PC-3 (cell line): Measurements from ENCODE around the gene ARHGAP22. TPM values are rescaled to one million over a fixed set of nuclear protein-coding genes. Genes with fewer than 3 reads are reported as not detected.

Experiments
- ATAC-seq: fragments of 200-7000 bp; cut with Tn5 transposase; 2 replicates; pipeline ENCODE4 v1.9.1; 2020; ENCODE audit warnings: mild to moderate bottlenecking, moderate library complexity
- BruUV-seq: library from RNA; stranded (reverse); fragments of 400-500 nt; replicated peaks from 2 replicates; lab custom pipeline; 2021; lab: Mats Ljungman, UMichigan
- CTCF ChIA-PET: fragments of 300-600 bp; sonication (Branson Sonifier 250); formaldehyde crosslinking; loops from one replicate; lab custom pipeline; 2022; ENCODE audit warnings: antibody characterized with exemption; lab: Charles Lee
- POLR2A ChIA-PET: fragments of 300-600 bp; sonication (Branson Sonifier 250); formaldehyde crosslinking; loops from one replicate; lab custom pipeline; 2022; ENCODE audit warnings: antibody characterized with exemption; ENCODE audit not compliant: unreplicated experiment; lab: Charles Lee
- DNase-seq: peaks from one replicate; pipeline ENCODE4 v3.0.0-alpha.2; 2015
- H2AFZ ChIP-seq: fragments of 300-600 bp; sonication (generic); 2 replicates; pipeline ENCODE4 v1.6.0; 2016; ENCODE audit warnings: antibody characterized with exemption, low read length
- H3F3A ChIP-seq: fragments of 300-600 bp; sonication (generic); one replicate; pipeline ENCODE4 v1.6.0; 2017; ENCODE audit warnings: antibody characterized with exemption, low read length, control low read depth, mild to moderate bottlenecking; ENCODE audit not compliant: unreplicated experiment
- H3K27ac ChIP-seq: fragments of 300-600 bp; sonication (generic); 2 replicates; pipeline ENCODE4 v1.5.1; 2016; ENCODE audit warnings: mild to moderate bottlenecking, low read length
- H3K27me3 ChIP-seq: fragments of 300-600 bp; sonication (generic); 2 replicates; pipeline ENCODE4 v1.6.1; 2016; ENCODE audit warnings: low read length, mixed read lengths
- H3K36me3 ChIP-seq: fragments of 300-600 bp; sonication (generic); 2 replicates; pipeline ENCODE4 v1.6.1; 2016; ENCODE audit warnings: low read depth, mixed run types, low read length, mixed read lengths
- H3K4me1 ChIP-seq: fragments of 300-600 bp; sonication (generic); 2 replicates; pipeline ENCODE4 v1.5.1; 2016; ENCODE audit warnings: low read length; ENCODE audit not compliant: insufficient read depth
- H3K4me2 ChIP-seq: fragments of 300-600 bp; sonication (generic); 2 replicates; pipeline ENCODE4 v1.6.0; 2016; ENCODE audit warnings: low read length
- H3K4me3 ChIP-seq: fragments of 300-600 bp; sonication (generic); 2 replicates; pipeline ENCODE4 v1.5.1; 2016; ENCODE audit warnings: mild to moderate bottlenecking, low read length, mixed read lengths
- H3K79me2 ChIP-seq: fragments of 300-600 bp; sonication (generic); 2 replicates; pipeline ENCODE4 v1.6.1; 2017; ENCODE audit warnings: low read length, mixed read lengths
- H3K9ac ChIP-seq: fragments of 300-600 bp; sonication (generic); 2 replicates; pipeline ENCODE4 v1.6.0; 2016; ENCODE audit warnings: mild to moderate bottlenecking, low read length
- H3K9me2 ChIP-seq: fragments of 300-600 bp; sonication (generic); replicated peaks from 2 replicates; pipeline ENCODE4 v1.6.1; 2016; ENCODE audit warnings: mixed run types, low read length, mixed read lengths
- H3K9me3 ChIP-seq: fragments of 300-600 bp; sonication (generic); 2 replicates; pipeline ENCODE4 v1.6.1; 2016; ENCODE audit warnings: low read length, mixed read lengths
- H4K20me1 ChIP-seq: fragments of 300-600 bp; sonication (generic); 2 replicates; pipeline ENCODE4 v1.6.1; 2016; ENCODE audit warnings: low read length, mixed read lengths
- EZH2 ChIP-seq: fragments of 300-600 bp; sonication (generic); IDR thresholded peaks from one replicate; pipeline ENCODE4 v1.6.1; 2017; ENCODE audit warnings: antibody characterized with exemption, mild to moderate bottlenecking, low read length; ENCODE audit not compliant: unreplicated experiment
- EZH2phosphoT487 ChIP-seq: fragments of 300-600 bp; sonication (generic); IDR thresholded peaks from 2 replicates; pipeline ENCODE4 v1.6.1; 2018; ENCODE audit warnings: mild to moderate bottlenecking, antibody characterized with exemption, low read length, borderline replicate concordance
- intact Hi-C: fragments of 100-400 bp; cut with micrococcal nuclease; formaldehyde crosslinking; loops from 2 replicates; pipeline ENCODE4 v1.9.0; 2023
- total RNA-seq: library from RNA; depleted of rRNA; stranded (reverse); fragments of >200 nt; gene quantifications from 2 replicates; pipeline ENCODE4 v1.2.3, GENCODE V29; 2014
- TF ChIP-seq, protein P1 (sequence below): fragments of 300-600 bp; sonication (generic); conservative IDR thresholded peaks from 2 replicates; pipeline ENCODE4 v1.5.1; 2017; ENCODE audit warnings: antibody characterized with exemption, low read depth, mild to moderate bottlenecking, low read length

ARHGAP22 gene
- total RNA-seq, 1 experiment from 2014 or later, result 12.2 TPM

GRCh38 chr10:48442809-48443177, 162.1 kb downstream of the ARHGAP22 start:
- DNase-seq (no peak), ATAC-seq (no peak)
- Histone ChIP-seq H3K27ac (no peak overlapping the region), H3F3A (no peaks in the 10 kb centered on the region), H2AFZ (no peak overlapping the region), H3K36me3 (no peaks in the 10 kb centered on the region), H3K27me3 (no peaks in the 10 kb centered on the region), H3K9ac (no peak overlapping the region), H3K4me1 (peaks cover 14% of the 10 kb centered on the region), H3K9me2 (no peaks in the 10 kb centered on the region), H3K4me2 (no peak overlapping the region), H3K4me3 (no peak overlapping the region), H4K20me1 (no peaks in the 10 kb centered on the region), H3K79me2 (no peaks in the 10 kb centered on the region), H3K9me3 (no peaks in the 10 kb centered on the region)
- no TSS peak for BruUV-seq
- TF ChIP-seq, protein P1, sequence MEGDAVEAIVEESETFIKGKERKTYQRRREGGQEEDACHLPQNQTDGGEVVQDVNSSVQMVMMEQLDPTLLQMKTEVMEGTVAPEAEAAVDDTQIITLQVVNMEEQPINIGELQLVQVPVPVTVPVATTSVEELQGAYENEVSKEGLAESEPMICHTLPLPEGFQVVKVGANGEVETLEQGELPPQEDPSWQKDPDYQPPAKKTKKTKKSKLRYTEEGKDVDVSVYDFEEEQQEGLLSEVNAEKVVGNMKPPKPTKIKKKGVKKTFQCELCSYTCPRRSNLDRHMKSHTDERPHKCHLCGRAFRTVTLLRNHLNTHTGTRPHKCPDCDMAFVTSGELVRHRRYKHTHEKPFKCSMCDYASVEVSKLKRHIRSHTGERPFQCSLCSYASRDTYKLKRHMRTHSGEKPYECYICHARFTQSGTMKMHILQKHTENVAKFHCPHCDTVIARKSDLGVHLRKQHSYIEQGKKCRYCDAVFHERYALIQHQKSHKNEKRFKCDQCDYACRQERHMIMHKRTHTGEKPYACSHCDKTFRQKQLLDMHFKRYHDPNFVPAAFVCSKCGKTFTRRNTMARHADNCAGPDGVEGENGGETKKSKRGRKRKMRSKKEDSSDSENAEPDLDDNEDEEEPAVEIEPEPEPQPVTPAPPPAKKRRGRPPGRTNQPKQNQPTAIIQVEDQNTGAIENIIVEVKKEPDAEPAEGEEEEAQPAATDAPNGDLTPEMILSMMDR, result no peak
- TF ChIP-seq EZH2phosphoT487, result no peak
- TF ChIP-seq EZH2, result no peak
- intact Hi-C loops, result no loop called here
- POLR2A ChIA-PET, result no interaction called here
- CTCF ChIA-PET, result no interaction called here

DNA sequence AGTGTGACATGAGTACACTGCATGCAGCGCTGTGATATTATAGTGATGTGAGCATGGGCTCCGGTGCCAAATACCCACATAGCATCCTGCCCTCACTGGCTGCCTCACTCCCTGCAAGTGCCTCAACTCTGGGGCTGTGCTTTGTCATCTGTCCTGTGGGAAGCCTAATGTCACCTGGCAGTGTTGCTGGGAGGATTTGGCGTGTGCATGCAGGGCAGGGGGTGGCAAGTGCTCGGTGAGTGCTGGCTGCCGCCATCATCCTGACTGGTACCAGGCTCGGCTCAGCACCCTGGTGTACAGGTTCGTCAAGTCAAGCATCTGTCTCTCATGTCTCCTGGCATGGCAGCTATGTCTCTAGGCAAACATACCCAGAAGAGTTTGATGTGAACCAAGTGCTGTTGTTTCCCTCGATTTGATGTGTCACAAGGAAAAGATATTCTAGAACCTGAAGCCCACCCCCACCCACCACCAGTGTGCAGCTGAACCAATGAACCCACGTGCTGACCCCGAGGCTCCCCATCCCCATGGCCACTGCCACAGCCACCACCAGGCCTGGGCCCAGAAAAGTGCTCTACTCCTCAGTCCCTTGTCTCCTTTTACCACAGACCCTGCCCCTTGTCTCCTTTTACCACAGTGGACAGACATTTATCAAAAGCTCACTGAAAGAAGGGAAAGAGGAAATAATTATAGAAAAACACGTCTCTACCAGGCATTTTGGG, 162.6 kb downstream of the ARHGAP22 start:
- H4K20me1 ChIP-seq, result no peaks in the 10 kb centered on the region
- no TSS peak for BruUV-seq
- no peak for ATAC-seq
- no peak for DNase-seq
- H3K27ac ChIP-seq, result no peak overlapping the region
- H3K9me3 ChIP-seq, result no peaks in the 10 kb centered on the region
- H3K4me1 ChIP-seq, result peaks cover 14% of the 10 kb centered on the region
- H3K36me3 ChIP-seq, result no peaks in the 10 kb centered on the region
- POLR2A ChIA-PET, result no interaction called here
- H3K4me3 ChIP-seq, result no peak overlapping the region
- TF ChIP-seq EZH2phosphoT487, result no peak
- TF ChIP-seq, protein P1, result no peak
- TF ChIP-seq EZH2, result no peak
- no peak overlapping the region for H3K9ac ChIP-seq
- H3K79me2 ChIP-seq, result no peaks in the 10 kb centered on the region
- no peaks in the 10 kb centered on the region for H3K9me2 ChIP-seq
- no peaks in the 10 kb centered on the region for H3K27me3 ChIP-seq
- CTCF ChIA-PET, result no interaction called here
- H3K4me2 ChIP-seq, result no peak overlapping the region
- intact Hi-C loops, result no loop called here
- no peak overlapping the region for H2AFZ ChIP-seq
- H3F3A ChIP-seq, result no peaks in the 10 kb centered on the region

GRCh38 chr10:48440771-48441170, 164.1 kb downstream of the ARHGAP22 start:
- H2AFZ ChIP-seq, result no peak overlapping the region
- no peak overlapping the region for H3K9ac ChIP-seq
- no peaks in the 10 kb centered on the region for H3K27me3 ChIP-seq
- TF ChIP-seq EZH2phosphoT487, result no peak
- TF ChIP-seq, protein P1, result no peak
- TF ChIP-seq EZH2, result no peak
- H3K36me3 ChIP-seq, result no peaks in the 10 kb centered on the region
- H3K4me2 ChIP-seq, result no peak overlapping the region
- no TSS peak for BruUV-seq
- ATAC-seq (no peak), DNase-seq (no peak)
- H4K20me1 ChIP-seq, result no peaks in the 10 kb centered on the region
- POLR2A ChIA-PET, result no interaction called here
- no peaks in the 10 kb centered on the region for H3F3A ChIP-seq
- no peaks in the 10 kb centered on the region for H3K9me3 ChIP-seq
- no peak overlapping the region for H3K27ac ChIP-seq
- no peaks in the 10 kb centered on the region for H3K9me2 ChIP-seq
- CTCF ChIA-PET, result no interaction called here
- intact Hi-C loops, result no loop called here
- H3K79me2 ChIP-seq, result no peaks in the 10 kb centered on the region
- H3K4me3 ChIP-seq, result no peak overlapping the region
- peaks cover 14% of the 10 kb centered on the region for H3K4me1 ChIP-seq
